ENCODE measurements around the gene TBCE. TPM values are rescaled to one million over a fixed set of nuclear protein-coding genes. Genes with fewer than 3 reads are reported as not detected.

TBCE gene
- total RNA-seq, 1 donor from 2014 or later, result 17.2 TPM

DNA sequence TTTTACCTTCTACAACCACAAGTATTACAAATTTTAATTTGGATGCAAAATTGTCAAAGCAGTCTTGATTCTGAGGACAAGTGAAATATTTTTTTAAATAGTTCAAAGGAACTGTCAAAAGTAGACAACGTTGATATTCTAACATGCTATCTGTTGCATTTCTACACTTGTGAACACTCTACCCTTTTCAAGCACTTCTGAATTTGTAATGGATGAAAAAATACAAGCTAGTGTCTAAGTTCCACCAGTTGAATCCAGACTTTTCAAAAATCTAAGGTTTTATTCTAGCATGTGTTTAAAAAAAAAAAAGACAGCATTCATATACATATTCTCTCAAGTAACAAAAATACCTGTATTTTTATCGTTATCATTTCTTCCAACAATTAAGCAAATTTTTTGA lies 41.4 kb upstream of the TBCE start:
- Histone ChIP-seq H3K9me3 (replicated peaks) (no peaks in the 10 kb centered on the region), H3K4me3 (peak overlapping the region; percentile 96), H3K27me3 (ENCODE audit: low read depth) (no peaks in the 10 kb centered on the region), H3K27ac (replicated peaks) (no peak overlapping the region), H3K36me3 (no peaks in the 10 kb centered on the region), H3K4me1 (peaks cover 89% of the 10 kb centered on the region)
- intact Hi-C loops (cut with micrococcal nuclease), result loop anchor here (10.0 kb wide), 1 partner anchor 71 kb away; no protein-coding TSS in a partner anchor
- DNase-seq, result no peak
- TF ChIP-seq, protein P1, sequence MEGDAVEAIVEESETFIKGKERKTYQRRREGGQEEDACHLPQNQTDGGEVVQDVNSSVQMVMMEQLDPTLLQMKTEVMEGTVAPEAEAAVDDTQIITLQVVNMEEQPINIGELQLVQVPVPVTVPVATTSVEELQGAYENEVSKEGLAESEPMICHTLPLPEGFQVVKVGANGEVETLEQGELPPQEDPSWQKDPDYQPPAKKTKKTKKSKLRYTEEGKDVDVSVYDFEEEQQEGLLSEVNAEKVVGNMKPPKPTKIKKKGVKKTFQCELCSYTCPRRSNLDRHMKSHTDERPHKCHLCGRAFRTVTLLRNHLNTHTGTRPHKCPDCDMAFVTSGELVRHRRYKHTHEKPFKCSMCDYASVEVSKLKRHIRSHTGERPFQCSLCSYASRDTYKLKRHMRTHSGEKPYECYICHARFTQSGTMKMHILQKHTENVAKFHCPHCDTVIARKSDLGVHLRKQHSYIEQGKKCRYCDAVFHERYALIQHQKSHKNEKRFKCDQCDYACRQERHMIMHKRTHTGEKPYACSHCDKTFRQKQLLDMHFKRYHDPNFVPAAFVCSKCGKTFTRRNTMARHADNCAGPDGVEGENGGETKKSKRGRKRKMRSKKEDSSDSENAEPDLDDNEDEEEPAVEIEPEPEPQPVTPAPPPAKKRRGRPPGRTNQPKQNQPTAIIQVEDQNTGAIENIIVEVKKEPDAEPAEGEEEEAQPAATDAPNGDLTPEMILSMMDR (IDR thresholded peaks at IDR 0.05; ENCODE audit: borderline replicate concordance), result no peak

DNA sequence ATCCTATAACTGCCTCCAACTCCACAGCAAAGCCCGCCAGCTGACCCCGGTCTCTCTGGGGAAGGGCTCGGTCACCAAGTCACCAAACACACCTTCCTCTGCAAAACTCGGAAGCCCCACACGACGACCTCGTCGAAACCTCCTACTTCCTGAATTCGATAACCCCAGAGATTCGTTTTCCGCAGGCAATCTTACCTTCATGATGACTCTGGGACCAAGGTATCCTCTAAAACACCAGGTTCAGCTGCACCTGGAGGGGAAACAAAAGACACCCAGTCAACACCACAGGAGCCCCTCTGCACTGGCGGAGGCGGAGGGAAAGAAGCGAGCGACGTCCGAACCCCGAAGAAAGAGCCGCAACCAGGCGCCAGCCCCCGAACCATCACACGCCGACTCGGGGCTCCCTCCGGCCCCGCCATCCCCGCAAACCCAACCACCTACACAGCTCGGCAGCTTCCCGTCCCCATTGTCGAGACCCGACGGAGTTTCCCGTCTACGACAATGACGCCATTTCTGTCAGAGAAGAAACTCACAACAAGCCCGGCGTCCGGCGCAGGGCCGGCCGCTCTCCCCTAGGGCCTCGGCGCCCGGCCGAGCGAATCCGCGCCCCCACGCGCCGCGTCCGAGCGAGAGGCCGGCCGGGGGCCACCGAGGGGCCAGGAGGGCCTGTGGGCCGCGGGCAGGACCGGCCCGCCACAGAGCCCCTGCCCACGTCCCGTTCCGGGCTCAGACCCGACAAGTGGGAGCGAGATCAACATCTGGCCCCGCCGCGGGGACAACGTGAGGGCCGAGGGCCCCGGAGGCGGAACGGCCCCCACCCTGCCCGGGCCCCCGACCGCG lies 40.3 kb upstream of the TBCE start:
- intact Hi-C loops (cut with micrococcal nuclease), result loop anchor here (10.0 kb wide), 1 partner anchor 72 kb away; no protein-coding TSS in a partner anchor

DNA sequence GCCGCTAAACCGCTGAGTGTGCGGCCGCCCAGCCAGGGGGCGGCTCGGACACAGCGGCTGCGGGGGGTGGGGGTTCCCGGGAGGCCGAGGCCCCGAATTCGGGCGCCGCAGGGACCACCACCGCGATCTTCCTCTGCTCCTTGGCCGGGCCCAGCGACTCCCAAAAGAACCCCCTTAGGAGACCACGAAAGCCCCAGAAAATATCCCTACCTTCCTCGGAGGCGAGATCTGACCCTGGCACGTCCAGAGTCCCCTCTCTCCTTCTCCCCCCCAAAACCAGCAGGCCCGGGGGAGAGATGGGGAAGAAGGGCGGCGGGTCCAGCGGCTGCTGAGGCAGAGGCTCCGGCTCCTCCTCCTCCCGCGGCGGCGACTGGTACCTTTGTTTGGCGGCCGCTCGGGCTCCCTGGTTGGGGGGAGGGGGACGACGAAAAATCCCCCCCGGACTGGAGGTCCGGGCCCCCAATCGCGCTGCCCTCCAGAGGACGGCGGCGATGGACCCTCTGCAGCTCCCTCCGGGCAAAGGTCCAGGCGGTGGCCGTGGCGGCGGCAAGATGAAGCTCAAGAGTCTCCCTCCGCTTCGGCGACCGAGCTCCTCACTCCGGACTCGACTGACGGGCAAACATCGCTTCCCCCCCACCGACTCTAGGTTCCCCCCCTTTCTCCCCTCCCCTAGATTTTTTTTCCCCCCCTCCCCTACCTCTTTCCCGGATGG lies 39.5 kb upstream of the TBCE start, which contains the start of gene ARID4B:
Gene ARID4B, minus strand, starts transcription at position 621 of the 712 bp plus-strand sequence. CDS start 1,260 bp downstream, outside the sequence.
- Histone ChIP-seq H3K36me3 (no peaks in the 10 kb centered on the region), H3K4me1 (peaks cover 91% of the 10 kb centered on the region), H3K27me3 (ENCODE audit: low read depth) (no peaks in the 10 kb centered on the region), H3K9me3 (replicated peaks) (no peaks in the 10 kb centered on the region), H3K27ac (replicated peaks) (peak within 1 kb of the TSS; percentile 96), H3K4me3 (peak within 1 kb of the TSS; percentile 96)
- peak; percentile 78 for DNase-seq
- TF ChIP-seq, protein P1 (IDR thresholded peaks at IDR 0.05; ENCODE audit: borderline replicate concordance), result no peak
- intact Hi-C loops (cut with micrococcal nuclease), result loop anchor here (10.0 kb wide), 1 partner anchor 73 kb away; no protein-coding TSS in a partner anchor

More for the DNA sequence above, 40.3 kb upstream of the TBCE start:
- Histone ChIP-seq H3K9me3 (replicated peaks) (no peaks in the 10 kb centered on the region), H3K4me1 (peaks cover 90% of the 10 kb centered on the region), H3K4me3 (peak overlapping the region; percentile 96), H3K36me3 (no peaks in the 10 kb centered on the region), H3K27ac (replicated peaks) (peak overlapping the region; percentile 96), H3K27me3 (ENCODE audit: low read depth) (no peaks in the 10 kb centered on the region)
- DNase-seq, result peak; percentile 34
- TF ChIP-seq, protein P1 (IDR thresholded peaks at IDR 0.05; ENCODE audit: borderline replicate concordance), result no peak

DNA sequence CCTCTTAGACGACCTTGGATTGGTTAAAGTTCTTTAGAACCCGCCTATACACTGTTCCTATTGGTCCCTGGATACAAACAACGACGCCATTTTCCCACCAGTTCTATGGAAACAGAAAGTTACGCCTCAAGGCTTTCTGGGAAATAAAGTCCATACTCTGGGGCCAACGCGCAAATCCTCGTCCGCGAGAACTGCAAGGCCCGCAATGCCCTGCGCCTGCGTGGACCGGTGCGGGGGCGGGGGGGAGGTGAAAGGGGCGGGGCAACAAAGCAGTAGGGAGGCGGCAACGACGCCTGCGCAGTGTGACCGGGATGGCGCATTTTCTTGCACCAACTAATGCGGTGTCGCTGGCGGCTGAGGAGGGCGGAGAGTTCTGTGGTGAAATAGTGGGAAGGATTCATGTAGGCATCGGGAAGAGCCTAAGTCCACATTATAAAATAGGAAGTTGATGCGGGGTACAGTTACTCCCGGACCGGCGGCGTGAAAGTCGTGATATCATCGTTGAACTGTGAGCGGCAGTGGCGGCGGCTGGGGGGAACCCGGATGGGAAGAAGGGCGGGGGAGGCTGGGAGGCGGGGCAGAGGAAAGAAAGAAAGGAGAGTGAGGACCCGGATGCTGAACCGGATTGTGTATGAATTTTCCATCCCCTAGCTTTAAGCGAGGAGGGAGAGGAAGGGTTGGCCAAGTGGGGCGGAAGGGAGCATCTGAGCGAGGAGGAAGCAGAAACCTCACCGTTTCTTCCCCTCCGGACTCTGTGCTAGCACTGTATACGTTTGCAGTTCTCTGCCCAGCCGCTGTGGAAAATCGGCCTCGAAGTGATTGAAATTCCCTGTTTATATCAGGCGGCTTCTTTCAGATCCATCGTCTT lies 38.7 kb upstream of the TBCE start, which contains the start of gene GGPS1:
Gene GGPS1, plus strand, starts transcription at position 300 of the 868 bp plus-strand sequence. CDS start 6,695 bp downstream, outside the sequence.
- Histone ChIP-seq H3K4me3 (peak within 1 kb of the TSS; percentile 96), H3K4me1 (peaks cover 83% of the 10 kb centered on the region), H3K36me3 (no peaks in the 10 kb centered on the region), H3K9me3 (replicated peaks) (no peaks in the 10 kb centered on the region), H3K27ac (replicated peaks) (peak within 1 kb of the TSS; percentile 96), H3K27me3 (ENCODE audit: low read depth) (no peaks in the 10 kb centered on the region)
- TF ChIP-seq, protein P1 (IDR thresholded peaks at IDR 0.05; ENCODE audit: borderline replicate concordance), result peak; percentile 27
- DNase-seq, result peak; percentile 98
- intact Hi-C loops (cut with micrococcal nuclease), result loop anchor here (10.0 kb wide), 1 partner anchor 74 kb away; no protein-coding TSS in a partner anchor
